PFSK-1 (cell line): ENCODE data around the gene GEMIN7.

Source experiments
- FOXP2 ChIP-seq: optimal IDR thresholded peaks from 2 replicates; pipeline ENCODE3; 2011; ENCODE audit warnings: borderline replicate concordance, control low read depth, inconsistent platforms; ENCODE audit not compliant: insufficient read depth; ENCODE audit errors: extremely low read length, extremely low read depth
- POLR2AphosphoS5 ChIP-seq: IDR thresholded peaks from 2 replicates; pipeline ENCODE4 v1.6.1; 2012; ENCODE audit warnings: low read depth, mild to moderate bottlenecking, control low read depth, low read length, moderate library complexity
- REST ChIP-seq, 2 experiments: IDR thresholded peaks; 2 replicates each; pipeline versions ENCODE4 v1.6.1 to v1.8.0; 2011 to 2012; ENCODE audit warnings: low read depth in 2 of 2, low read length in 2 of 2, control low read depth in 1 of 2, inconsistent platforms in 1 of 2, mild to moderate bottlenecking in 1 of 2, moderate library complexity in 1 of 2; ENCODE audit not compliant: insufficient read depth in 1 of 2
- SIN3A ChIP-seq: IDR thresholded peaks from 2 replicates; pipeline ENCODE4 v1.6.1; 2012; ENCODE audit warnings: mild to moderate bottlenecking, low read length, moderate library complexity, borderline replicate concordance; ENCODE audit not compliant: insufficient read depth
- TAF1 ChIP-seq: IDR thresholded peaks from 2 replicates; pipeline ENCODE4 v1.6.1; 2012; ENCODE audit warnings: low read length, control low read depth, borderline replicate concordance; ENCODE audit not compliant: insufficient read depth

GEMIN7 gene

GRCh38 chr19:45140144-45140503 is 61.1 kb downstream of the GEMIN7 start:
- TF ChIP-seq FOXP2 (no peak), SIN3A (no peak), POLR2AphosphoS5 (no peak), REST (IDR thresholded peaks at IDR 0.05; ENCODE audit: insufficient read depth in 1 of 2, low read depth in 2 of 2, low read length in 2 of 2) (no peak), TAF1 (no peak)

- no peak for TF ChIP-seq REST (IDR thresholded peaks at IDR 0.05; ENCODE audit: insufficient read depth in 1 of 2, low read depth in 2 of 2, low read length in 2 of 2)
- TF ChIP-seq POLR2AphosphoS5 = no peak
- no peak for TF ChIP-seq SIN3A
- TF ChIP-seq TAF1 = no peak
- TF ChIP-seq FOXP2 = no peak
These were observed 61.5 kb downstream of the GEMIN7 start for GRCh38 chr19:45140533-45140932.
